Measurements from ENCODE around the gene IQCF5. TPM values are rescaled to one million over a fixed set of nuclear protein-coding genes. Genes with fewer than 3 reads are reported as not detected.

Gene IQCF5
- total RNA-seq, 1 experiment from 2014 or later: not detected

- no peak overlapping the region for H3K56ac ChIP-seq (ENCODE audit: insufficient read length, low read depth, low read length)
- H3K18ac ChIP-seq (ENCODE audit: insufficient read length, low read depth, low read length): no peak overlapping the region
- peaks cover 2% of the 10 kb centered on the region; the same call in 1 of the 2 replicates for H3K27me3 Mint-ChIP-seq (ENCODE audit: low read depth)
- H3K27me3 ChIP-seq (ENCODE audit: insufficient read depth, low read length): no peaks in the 10 kb centered on the region
- no peak overlapping the region for H2AFZ ChIP-seq (ENCODE audit: low read length)
- H3K23me2 ChIP-seq (ENCODE audit: insufficient read length, low read depth, low read length, poor library complexity, severe bottlenecking): no peaks in the 10 kb centered on the region
- no peak overlapping the region for H4K8ac ChIP-seq (replicated peaks; ENCODE audit: insufficient read length, low read depth, low read length)
- H3K4me2 ChIP-seq (ENCODE audit: insufficient read depth, insufficient read length, low read length): no peak overlapping the region
- H2BK15ac ChIP-seq (ENCODE audit: low read depth, low read length): no peak overlapping the region
- H3K4me1 Mint-ChIP-seq: peaks cover 9 to 16% of the 10 kb centered on the region in 2 experiments
- no peak overlapping the region for H3K14ac ChIP-seq (ENCODE audit: insufficient read depth, low read length)
- no peak for TF ChIP-seq CTCF (conservative IDR thresholded peaks at IDR 0.05)
- no peaks in the 10 kb centered on the region for H3K36me3 Mint-ChIP-seq (ENCODE audit: insufficient read depth in 1 of 3, low read depth in 3 of 3)
- peak overlapping the region in 1 of 3 experiments; percentile 6; a peak in 1 of 7 replicates for H3K27ac Mint-ChIP-seq
- H4K5ac ChIP-seq (ENCODE audit: insufficient read length, low read depth, low read length): no peak overlapping the region
- H3K79me1 ChIP-seq (ENCODE audit: insufficient read depth, low read depth, low read length, poor library complexity, severe bottlenecking): no peaks in the 10 kb centered on the region
- no peak overlapping the region for H3K23ac ChIP-seq (ENCODE audit: insufficient read length, low read depth, low read length)
- H3T11ph ChIP-seq (ENCODE audit: low read length): no peak overlapping the region
- H4K20me1 ChIP-seq (ENCODE audit: control insufficient read depth, insufficient read depth, insufficient read length): no peaks in the 10 kb centered on the region
- DNase-seq: no peak
- no peaks in the 10 kb centered on the region for H3K4me1 ChIP-seq (ENCODE audit: insufficient read depth, low read length)
- no peak overlapping the region for H2BK20ac ChIP-seq (ENCODE audit: low read depth, low read length, poor library complexity, severe bottlenecking)
- H2BK12ac ChIP-seq (ENCODE audit: insufficient read length, low read depth, low read length): no peak overlapping the region
- H4K91ac ChIP-seq (ENCODE audit: insufficient read length, low read depth, low read length): no peak overlapping the region
- H3K4ac ChIP-seq (ENCODE audit: low read depth, low read length): no peak overlapping the region
- no peak overlapping the region for H3K27ac ChIP-seq (ENCODE audit: insufficient read length, low read depth, low read length)
- H3K9ac ChIP-seq (ENCODE audit: extremely low read depth, insufficient read length, low read length): no peak overlapping the region
- H3K9me3 Mint-ChIP-seq: no peaks in the 10 kb centered on the region
- H2BK120ac ChIP-seq (ENCODE audit: low read depth, low read length, poor library complexity, severe bottlenecking): no peak overlapping the region
- H3K4me3 Mint-ChIP-seq: no peak overlapping the region
- no peak overlapping the region for H2BK5ac ChIP-seq (ENCODE audit: insufficient read length, low read length)
- WGBS (ENCODE audit: extremely low coverage, insufficient read length, low lambda C conversion rate): no CpG with 5 or more reads among the region's 5 CpGs
- no peaks in the 10 kb centered on the region for H3K79me2 ChIP-seq (ENCODE audit: insufficient read depth, low read length)
- H2AK5ac ChIP-seq (ENCODE audit: insufficient read length, low read length): no peak overlapping the region
- no peaks in the 10 kb centered on the region for H3K9me3 ChIP-seq (ENCODE audit: control insufficient read depth, low read depth, low read length)
Observed at GRCh38 chr3:51916418-51916817, 41.0 kb upstream of the IQCF5 start.

All from H9 (cell line).